Anterior cingulate cortex (tissue), 58 donors: ENCODE measurements around the gene MBOAT2.
"Not testable (repeated sequence)": the region's sequence is repeated elsewhere in the genome, so short reads cannot be mapped to it uniquely, and the experiment has no call there.

Experiments used
- DNase-seq, 58 donors: peaks; one replicate each; lab custom pipeline; 2025; lab: John Stamatoyannopoulos, UW

The MBOAT2 gene

GRCh38 chr2:9003616-9004337, at the start of gene MBOAT2:
Gene MBOAT2 (minus strand): TSS chr2:9003684. CDS start chr2:9003614, 70 bp downstream.
- DNase-seq = peak; percentile 20 to 95 (median 88)

GRCh38 chr2:9052821-9053533, 49.5 kb upstream of the MBOAT2 start:
- no peak for DNase-seq

GRCh38 chr2:9051451-9051850, 48.0 kb upstream of the MBOAT2 start:
- not testable (repeated sequence) for DNase-seq

GRCh38 chr2:9050122-9050809, 46.8 kb upstream of the MBOAT2 start:
- no peak for DNase-seq

GRCh38 chr2:9045595-9045994, 42.1 kb upstream of the MBOAT2 start:
- DNase-seq = no peak

- not testable (repeated sequence) for DNase-seq
Measured at GRCh38 chr2:9043491-9043890, 40.0 kb upstream of the MBOAT2 start.

GRCh38 chr2:9037166-9037565, 33.7 kb upstream of the MBOAT2 start:
- DNase-seq = peak in 1 of 58 donors; percentile 4

- DNase-seq = no peak
Measured at GRCh38 chr2:9033385-9034168, 30.1 kb upstream of the MBOAT2 start.

- DNase-seq = no peak
Measured at GRCh38 chr2:9032536-9033255, 29.2 kb upstream of the MBOAT2 start.

- DNase-seq = no peak
Measured at GRCh38 chr2:9032121-9032520, 28.6 kb upstream of the MBOAT2 start.

- no peak for DNase-seq
Measured at GRCh38 chr2:9031246-9031645, 27.8 kb upstream of the MBOAT2 start.

- no peak for DNase-seq
Measured at GRCh38 chr2:9030841-9031240, 27.4 kb upstream of the MBOAT2 start.

- DNase-seq = no peak
Measured at GRCh38 chr2:9030190-9030589, 26.7 kb upstream of the MBOAT2 start.

GRCh38 chr2:9029721-9030120, 26.2 kb upstream of the MBOAT2 start:
- DNase-seq = no peak

GRCh38 chr2:9027884-9028283, 24.4 kb upstream of the MBOAT2 start:
- no peak for DNase-seq

GRCh38 chr2:9025746-9026145, 22.3 kb upstream of the MBOAT2 start:
- no peak for DNase-seq

- no peak for DNase-seq
Measured at GRCh38 chr2:9024575-9024974, 21.1 kb upstream of the MBOAT2 start.

GRCh38 chr2:9021563-9022211, 18.2 kb upstream of the MBOAT2 start:
- DNase-seq = no peak

GRCh38 chr2:9020267-9020666, 16.8 kb upstream of the MBOAT2 start:
- no peak for DNase-seq
